ENCODE measurements around the gene NOPCHAP1. TPM values are rescaled to one million over a fixed set of nuclear protein-coding genes. Genes with fewer than 3 reads are reported as not detected.

NOPCHAP1 gene
- total RNA-seq, 1 experiment from 2014 or later: 18.7 TPM

- DNase-seq (ENCODE audit: low read depth): no peak
Measured at GRCh38 chr12:105020241-105020962, 34.3 kb downstream of the NOPCHAP1 start.

GRCh38 chr12:105024928-105025327 lies 38.8 kb downstream of the NOPCHAP1 start:
- no peak for DNase-seq (ENCODE audit: low read depth)

GRCh38 chr12:105025890-105026289 lies 39.8 kb downstream of the NOPCHAP1 start:
- DNase-seq (ENCODE audit: low read depth): peak; percentile 11

GRCh38 chr12:105026411-105026810 lies 40.3 kb downstream of the NOPCHAP1 start:
- no peak for DNase-seq (ENCODE audit: low read depth)

GRCh38 chr12:105030820-105031807 lies 45.0 kb downstream of the NOPCHAP1 start:
- DNase-seq (ENCODE audit: low read depth): no peak

- no peak for DNase-seq (ENCODE audit: low read depth)
Measured at GRCh38 chr12:105032703-105033357, 46.7 kb downstream of the NOPCHAP1 start.

GRCh38 chr12:105033851-105034250 lies 47.7 kb downstream of the NOPCHAP1 start:
- no peak for DNase-seq (ENCODE audit: low read depth)

Other genes with a start within 250 kb of the NOPCHAP1 start
- gene SLC41A2, start 28.0 kb upstream of the NOPCHAP1 start, total RNA-seq (2014; rRNA removed; shearing (Covaris generic)): 55.5 and 80.7 TPM in 2 replicates
- gene ALDH1L2, start 98.1 kb downstream of the NOPCHAP1 start, total RNA-seq (2014; rRNA removed; shearing (Covaris generic)): 0.83 and 5.7 TPM in 2 replicates
- gene WASHC4, start 121.4 kb downstream of the NOPCHAP1 start, total RNA-seq (2014; rRNA removed; shearing (Covaris generic)): 48.0 and 52.3 TPM in 2 replicates
- gene APPL2, start 249.9 kb downstream of the NOPCHAP1 start, total RNA-seq (2014; rRNA removed; shearing (Covaris generic)): 29.0 and 55.6 TPM in 2 replicates